ENCODE measurements around the gene HBD.
A peak's percentile ranks its signal among the peaks of the same experiment; 100 is the strongest.

Gene HBD

DNA sequence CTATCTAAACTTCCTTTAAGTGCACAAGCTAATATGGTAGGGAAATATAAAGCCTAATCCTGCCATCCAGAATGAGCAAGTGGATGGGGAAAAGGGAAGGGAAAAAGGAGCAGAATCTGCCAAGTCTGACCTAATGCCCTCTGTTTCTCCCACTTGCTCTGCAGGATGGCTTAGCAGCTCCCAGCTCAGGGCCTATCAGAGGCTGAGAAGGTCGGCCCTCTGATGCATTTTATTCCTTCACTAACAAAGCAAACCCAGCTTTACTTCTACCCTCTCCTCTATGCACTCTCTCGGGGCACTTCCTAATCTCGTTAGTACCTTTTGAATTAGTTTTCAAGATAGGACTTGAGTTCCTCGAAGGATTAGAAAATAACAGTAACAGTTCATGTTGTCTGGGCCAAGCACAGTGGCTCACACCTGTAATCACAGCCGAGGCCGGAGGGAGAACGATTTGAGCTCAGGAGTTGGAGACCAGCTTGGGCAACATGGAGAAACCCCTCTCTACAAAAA lies 23.9 kb downstream of the HBD start:
- in situ Hi-C loops (cut with HindIII; ENCODE audit: low pct_ligation_motif_present, low pct_unique_long_range_greater_than_20kb, low sequenced_read_pairs): no loop called here
- no peak for DNase-seq

DNA sequence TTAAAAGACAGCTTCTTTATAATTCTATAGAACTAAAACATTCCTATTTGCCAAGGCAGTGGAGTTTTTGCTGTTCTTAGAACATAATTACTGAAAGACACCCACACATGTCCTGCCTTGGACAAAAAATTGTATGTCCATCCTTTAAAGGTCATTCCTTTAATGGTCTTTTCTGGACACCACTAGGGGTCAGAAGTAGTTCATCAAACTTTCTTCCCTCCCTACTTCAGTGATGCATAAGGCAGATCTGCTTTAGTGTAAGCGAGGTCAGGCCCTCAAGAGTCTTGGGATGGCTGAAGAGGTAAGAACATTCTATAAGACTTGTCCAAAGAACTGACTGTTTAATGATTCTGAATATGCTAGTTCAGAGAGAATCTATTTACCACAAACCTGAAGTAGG lies 29.5 kb downstream of the HBD start:
- in situ Hi-C loops (cut with HindIII; ENCODE audit: low pct_ligation_motif_present, low pct_unique_long_range_greater_than_20kb, low sequenced_read_pairs): no loop called here
- DNase-seq: peak; percentile 66

DNA sequence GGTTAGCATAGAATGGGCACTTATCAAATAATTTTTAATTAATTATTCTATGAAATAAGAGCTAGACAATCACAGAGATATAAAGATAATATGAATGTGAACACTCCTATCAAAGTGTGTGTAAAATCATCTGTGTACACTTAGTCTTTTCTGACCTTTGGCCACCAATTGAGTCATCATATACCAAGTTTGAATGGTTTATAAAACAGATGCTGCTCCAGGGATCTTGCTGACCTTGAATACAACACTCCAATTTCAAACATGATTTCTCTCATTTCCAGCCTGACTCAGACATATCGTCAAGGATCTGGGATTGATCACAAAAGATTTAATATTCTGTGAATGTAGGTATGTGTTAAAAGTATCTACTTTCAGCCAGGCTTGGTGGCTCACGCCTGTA lies 30.9 kb downstream of the HBD start:
- DNase-seq: no peak
- in situ Hi-C loops (cut with HindIII; ENCODE audit: low pct_ligation_motif_present, low pct_unique_long_range_greater_than_20kb, low sequenced_read_pairs): no loop called here

DNA sequence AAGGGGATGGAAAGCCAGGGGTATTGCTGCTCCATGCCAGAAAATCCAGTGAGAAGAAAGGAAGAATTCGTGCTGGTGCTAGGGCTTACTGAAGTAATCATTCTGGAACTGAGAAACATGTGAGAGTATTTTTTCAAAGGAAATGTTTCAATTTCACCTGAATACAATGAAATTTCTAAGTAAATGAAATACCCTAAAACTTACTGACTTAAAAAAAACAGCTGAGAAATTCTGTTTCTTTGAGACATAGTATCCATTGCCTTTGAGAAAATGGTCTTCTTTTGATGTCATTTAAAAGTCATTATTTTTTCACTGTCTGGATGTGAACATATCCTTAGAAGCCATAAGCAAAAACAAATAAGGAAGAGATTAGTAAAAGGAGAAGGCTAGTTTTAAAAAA lies 33.7 kb downstream of the HBD start, which contains the start of gene OR51V1:
TSS of gene OR51V1 (minus strand) at position 101 of the 400 bp plus-strand sequence. CDS start at position 101, 0 bp downstream.
- no peak for DNase-seq
- in situ Hi-C loops (cut with HindIII; ENCODE audit: low pct_ligation_motif_present, low pct_unique_long_range_greater_than_20kb, low sequenced_read_pairs): no loop called here

DNA sequence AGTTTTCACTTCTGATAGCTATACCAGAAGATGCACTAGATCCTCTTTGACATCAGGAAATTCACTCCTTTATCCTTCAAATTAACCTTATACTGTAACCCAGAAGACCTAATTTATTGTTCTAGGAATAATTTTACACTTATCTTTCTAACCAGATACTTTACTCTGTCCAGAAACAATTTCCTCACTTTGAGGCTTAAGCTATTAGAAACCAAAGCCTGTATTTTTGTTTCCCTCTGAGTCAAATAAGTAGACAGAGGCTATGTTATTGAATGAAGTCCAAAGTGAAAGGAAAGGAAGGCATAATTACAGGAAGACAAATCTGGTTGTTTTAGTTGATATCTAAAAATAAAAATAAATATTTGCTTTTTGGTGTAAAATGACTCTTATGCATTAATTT lies 36.0 kb downstream of the HBD start:
- in situ Hi-C loops (cut with HindIII; ENCODE audit: low pct_ligation_motif_present, low pct_unique_long_range_greater_than_20kb, low sequenced_read_pairs): no loop called here
- DNase-seq: no peak

DNA sequence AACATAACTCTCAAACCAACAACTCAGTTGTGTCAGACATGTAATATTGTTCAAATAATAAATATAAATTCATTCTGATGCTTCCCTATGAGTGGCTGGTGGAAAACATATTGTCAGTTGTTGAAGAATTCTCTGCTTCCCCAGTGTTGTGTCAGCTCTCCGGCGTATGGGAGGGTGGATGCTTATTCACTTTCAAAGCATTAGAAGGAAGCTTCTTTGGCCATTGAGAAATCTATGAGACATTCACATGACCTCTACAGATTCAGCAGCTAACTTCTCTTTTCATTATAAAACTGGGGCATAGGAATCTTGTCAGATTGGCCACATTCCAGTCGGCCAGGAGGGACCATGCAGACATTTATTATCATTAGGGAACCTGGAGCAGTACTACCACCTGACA lies 36.7 kb downstream of the HBD start:
- DNase-seq: no peak
- in situ Hi-C loops (cut with HindIII; ENCODE audit: low pct_ligation_motif_present, low pct_unique_long_range_greater_than_20kb, low sequenced_read_pairs): no loop called here

DNA sequence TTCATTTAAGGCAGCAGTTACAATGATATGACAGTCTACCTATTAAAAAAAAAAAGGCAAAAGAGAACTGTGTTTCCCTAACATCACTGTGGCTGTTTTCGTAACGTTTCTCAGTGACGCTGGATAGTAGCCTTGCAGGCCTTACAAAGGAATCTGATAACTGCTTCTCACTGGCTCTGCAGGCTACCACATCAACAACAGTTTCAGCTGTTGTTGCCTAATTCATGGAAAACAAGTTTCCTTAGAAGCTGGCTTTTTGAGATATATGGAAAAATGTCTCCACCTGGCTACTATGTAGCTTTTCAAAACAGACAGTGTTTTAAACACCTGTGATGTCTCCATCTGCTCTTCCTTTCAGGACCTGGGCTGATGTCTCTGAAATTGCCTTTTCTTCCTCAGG lies 37.6 kb downstream of the HBD start:
- in situ Hi-C loops (cut with HindIII; ENCODE audit: low pct_ligation_motif_present, low pct_unique_long_range_greater_than_20kb, low sequenced_read_pairs): no loop called here
- no peak for DNase-seq

DNA sequence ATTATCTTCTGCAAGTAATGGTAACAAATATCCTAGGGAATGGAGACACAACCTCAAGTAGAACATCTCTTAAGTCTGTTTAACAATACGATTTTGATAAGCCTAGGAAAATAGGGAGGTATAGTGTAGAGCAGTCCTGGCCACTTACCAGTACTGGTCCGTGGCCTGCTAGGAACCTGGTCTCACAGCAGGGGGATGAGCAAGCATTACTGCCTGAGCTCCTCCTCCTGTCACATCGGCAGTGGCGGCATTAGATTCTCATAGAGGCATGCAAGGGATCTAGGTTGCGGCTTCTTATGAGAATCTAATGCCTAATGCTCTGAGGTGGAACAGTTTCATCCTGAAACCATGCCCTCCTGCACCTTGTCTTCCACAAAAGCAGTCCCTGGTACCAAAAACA lies 38.2 kb downstream of the HBD start:
- in situ Hi-C loops (cut with HindIII; ENCODE audit: low pct_ligation_motif_present, low pct_unique_long_range_greater_than_20kb, low sequenced_read_pairs): no loop called here
- DNase-seq: no peak

DNA sequence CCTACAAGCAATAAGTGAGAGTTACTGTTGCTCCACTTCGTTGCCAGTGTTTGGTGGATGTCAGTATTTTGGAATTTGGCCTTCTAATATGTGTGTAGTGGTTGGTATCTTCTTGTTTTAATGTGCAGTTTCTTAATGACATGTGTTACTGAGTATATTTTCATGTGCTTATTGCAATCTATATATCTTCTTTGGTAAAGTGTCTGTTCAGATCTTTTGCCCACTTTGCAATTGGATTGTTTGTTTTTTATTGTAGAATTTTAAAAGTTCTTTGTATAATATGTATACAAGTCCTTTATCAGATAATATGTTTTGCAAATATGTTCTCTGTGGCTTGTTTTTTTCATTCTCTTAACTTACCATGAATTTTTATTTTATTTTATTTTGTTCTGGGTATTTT lies 41.5 kb downstream of the HBD start:
- in situ Hi-C loops (cut with HindIII; ENCODE audit: low pct_ligation_motif_present, low pct_unique_long_range_greater_than_20kb, low sequenced_read_pairs): no loop called here
- no peak for DNase-seq

DNA sequence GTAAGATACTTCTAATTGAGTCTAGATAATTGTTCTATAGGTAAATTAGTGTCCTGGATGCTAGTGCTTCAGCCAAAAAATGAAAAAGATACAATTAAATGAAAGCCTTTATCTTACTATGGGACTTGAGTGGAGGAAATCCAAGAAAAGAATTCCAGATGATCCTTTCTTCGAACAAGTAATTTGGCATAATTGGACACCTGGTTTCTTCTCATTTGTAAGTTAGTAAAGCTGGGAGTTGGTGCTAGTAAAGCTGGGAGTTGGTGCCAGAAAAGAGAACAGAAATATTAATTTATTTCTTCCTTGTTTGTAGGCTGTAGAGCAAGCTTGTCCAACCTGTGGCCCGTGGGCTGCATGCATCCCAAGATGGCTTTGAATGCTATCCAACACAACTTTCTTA lies 46.1 kb downstream of the HBD start:
- in situ Hi-C loops (cut with HindIII; ENCODE audit: low pct_ligation_motif_present, low pct_unique_long_range_greater_than_20kb, low sequenced_read_pairs): no loop called here
- no peak for DNase-seq
